HPDE6-E6E7 (cell line): Measurements from ENCODE around the gene ATF7.
"Not testable (repeated sequence)": the region's sequence is repeated elsewhere in the genome, so short reads cannot be mapped to it uniquely, and the experiment has no call there.

Experiments used
- DNase-seq: peaks from one replicate; pipeline ENCODE4 v3.0.0; 2011; ENCODE audit warnings: missing footprints; ENCODE audit errors: extremely low spot score

Gene ATF7

GRCh38 chr12:53625946-53626701 is at the start of gene ATF7:
ATF7 (minus strand) TSS chr12:53626382; CDS start chr12:53601000, 25,382 bp downstream.
- DNase-seq: peak; percentile 93

- DNase-seq: no peak
Observed at GRCh38 chr12:53674977-53675700, 49.0 kb upstream of the ATF7 start.

- DNase-seq: no peak
Observed at GRCh38 chr12:53670971-53671370, 44.8 kb upstream of the ATF7 start.

DNA sequence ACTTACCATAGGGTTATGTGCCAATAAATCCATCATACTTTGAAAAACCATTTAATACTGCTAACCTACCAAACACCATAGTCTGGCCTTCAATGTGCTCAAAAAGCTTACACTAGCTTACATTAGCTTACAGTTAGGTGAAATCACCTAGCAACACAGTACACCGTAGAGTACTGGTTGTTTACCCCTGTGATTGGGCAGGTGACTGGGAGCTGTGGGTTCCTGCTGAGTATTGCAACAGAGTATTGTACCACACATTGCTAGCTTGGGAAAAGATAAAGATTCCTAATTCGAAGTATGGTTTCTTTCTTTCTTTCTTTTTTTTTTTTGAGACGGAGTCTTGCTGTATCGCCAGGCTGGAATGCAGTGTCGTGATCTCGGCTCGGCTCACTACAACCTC is 44.1 kb upstream of the ATF7 start:
- no peak for DNase-seq

DNA sequence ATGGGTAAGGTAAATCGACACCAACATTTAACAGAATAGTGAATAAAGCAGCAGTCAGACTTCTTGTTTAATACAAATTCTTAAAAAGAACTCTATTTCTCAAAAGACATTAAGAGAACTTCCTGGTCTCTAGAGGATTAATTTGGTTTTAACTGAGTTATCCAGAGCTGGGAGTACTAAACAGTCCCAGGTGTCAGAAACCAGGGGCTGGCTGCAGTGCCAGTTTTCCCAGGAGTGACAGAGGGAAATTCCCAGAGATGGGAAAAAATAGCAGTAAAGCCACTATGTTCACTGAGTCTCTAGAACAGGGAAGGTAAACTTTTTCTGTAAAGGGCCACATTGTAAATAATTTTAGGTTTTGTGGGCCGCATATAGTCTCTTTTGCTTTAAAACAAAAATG is 40.9 kb upstream of the ATF7 start:
- no peak for DNase-seq

DNA sequence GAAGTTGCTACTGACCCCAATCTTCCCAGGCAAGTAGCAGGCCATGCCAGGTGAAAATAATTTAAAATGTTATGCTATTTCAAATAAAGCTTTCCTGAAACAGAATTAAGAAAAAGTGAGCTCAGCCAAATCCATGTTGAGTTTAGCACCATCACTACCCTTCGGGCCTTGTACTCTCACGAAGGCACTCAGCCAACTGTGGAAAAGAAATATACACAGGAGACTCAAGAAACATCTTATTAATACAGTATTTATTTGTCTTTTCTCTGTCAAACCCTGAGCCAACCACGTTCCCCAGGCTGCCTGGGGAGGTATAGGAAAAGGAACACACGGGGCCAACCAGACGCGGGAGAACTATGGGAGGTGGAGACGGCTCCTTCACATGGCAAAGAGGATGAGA is 38.8 kb upstream of the ATF7 start:
- no peak for DNase-seq

- no peak for DNase-seq
Observed at GRCh38 chr12:53664191-53664590, 38.0 kb upstream of the ATF7 start.

- DNase-seq: no peak
Observed at GRCh38 chr12:53660041-53660440, 33.9 kb upstream of the ATF7 start.

DNA sequence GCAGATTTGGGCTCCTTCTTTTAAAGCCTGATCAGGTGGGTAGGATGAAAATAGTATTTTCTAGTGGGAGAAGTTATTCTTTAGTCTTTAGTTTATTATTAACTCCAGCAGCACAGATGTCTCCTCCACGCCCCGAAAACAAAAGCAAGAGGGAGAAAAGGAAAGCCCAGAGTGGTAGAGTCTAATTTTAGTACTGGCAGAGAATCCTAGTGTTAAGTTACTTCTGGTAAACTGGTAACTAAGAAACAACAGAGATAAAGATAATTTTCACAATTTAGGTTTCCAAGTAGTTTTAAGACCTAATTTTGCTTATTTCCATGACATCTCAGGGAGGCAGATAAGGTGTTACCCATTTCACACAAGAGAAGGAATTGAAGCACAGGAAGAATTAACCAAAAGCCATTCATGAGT is 33.4 kb upstream of the ATF7 start:
- no peak for DNase-seq

GRCh38 chr12:53659011-53659551 is 32.9 kb upstream of the ATF7 start:
- DNase-seq: no peak

DNA sequence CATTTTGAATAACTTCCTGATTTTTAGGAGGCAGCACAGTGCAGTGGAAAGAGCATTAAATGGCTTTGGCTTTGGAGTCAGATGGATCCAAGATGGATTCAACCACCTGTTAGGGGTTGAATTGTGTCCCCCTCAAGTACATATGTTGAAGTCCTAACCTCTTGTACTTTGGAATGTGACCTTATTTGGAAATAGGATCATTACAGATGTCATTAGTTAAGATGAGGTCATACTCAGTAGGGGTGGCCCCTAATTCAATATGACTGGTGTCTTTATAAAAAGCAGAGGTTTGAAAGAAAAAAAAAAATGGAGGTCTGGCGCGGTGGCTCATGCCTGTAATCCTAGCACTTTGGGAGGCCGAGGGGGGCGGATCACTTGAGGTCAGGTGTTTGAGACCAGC is 30.9 kb upstream of the ATF7 start:
- DNase-seq: no peak

DNA sequence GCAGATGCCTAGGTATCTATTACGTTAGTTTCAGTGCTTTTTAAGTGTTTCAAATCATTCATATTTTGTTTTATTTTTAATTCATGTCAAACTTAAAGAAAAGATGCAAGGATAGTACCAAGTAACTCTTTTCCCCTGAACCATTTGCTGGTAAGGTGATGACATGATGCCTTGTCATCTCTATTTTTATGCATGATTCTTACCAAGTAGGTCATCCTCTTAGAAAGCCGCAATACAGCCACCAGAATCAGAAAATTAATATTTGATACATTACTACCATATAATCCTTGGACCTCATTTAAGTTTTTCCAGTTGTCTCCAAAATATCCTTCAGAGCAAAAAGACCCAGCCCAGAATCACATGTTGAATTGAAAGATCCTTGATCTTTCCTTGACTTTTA is 27.4 kb upstream of the ATF7 start:
- DNase-seq: no peak

DNA sequence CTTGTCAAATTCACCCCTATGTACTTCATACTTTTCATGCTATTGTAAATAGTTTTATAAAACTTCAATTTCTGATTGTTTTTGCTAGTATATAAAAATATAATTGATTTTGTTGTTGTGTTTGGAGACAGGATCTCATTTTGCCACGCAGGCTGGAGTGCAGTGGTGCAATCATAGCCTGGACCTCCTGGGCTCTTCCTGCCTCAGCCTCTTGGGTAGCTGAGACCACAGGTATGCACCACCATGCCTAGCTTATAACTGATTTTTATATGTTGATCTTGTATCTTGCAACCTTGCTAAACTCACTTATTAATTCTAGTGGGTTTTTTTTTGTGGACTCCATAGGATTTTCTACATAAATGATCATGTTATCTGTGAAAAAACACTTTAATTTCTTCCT is 26.2 kb upstream of the ATF7 start:
- no peak for DNase-seq

GRCh38 chr12:53651737-53652136 is 25.6 kb upstream of the ATF7 start:
- DNase-seq: no peak

- not testable (repeated sequence) for DNase-seq
Observed at GRCh38 chr12:53646300-53646699, 20.1 kb upstream of the ATF7 start.

DNA sequence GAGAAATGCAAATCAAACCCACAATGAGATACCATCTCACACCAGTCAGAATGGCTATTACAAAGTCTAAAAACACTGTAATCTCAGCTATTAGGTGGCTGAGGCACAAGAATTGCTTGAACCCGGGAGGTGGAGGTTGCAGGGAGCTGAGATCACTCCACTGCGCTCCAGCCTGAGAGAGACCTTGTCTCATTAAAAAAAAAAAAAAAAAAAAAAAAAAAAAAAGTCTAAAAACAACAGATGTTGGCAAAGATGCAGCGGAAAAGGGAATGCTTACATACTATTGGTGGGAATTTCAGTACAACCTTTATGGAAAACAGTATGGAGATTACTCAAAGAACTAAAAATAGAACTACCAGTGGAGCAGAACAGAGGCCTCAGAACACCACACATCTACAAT is 19.0 kb upstream of the ATF7 start:
- no peak for DNase-seq

DNA sequence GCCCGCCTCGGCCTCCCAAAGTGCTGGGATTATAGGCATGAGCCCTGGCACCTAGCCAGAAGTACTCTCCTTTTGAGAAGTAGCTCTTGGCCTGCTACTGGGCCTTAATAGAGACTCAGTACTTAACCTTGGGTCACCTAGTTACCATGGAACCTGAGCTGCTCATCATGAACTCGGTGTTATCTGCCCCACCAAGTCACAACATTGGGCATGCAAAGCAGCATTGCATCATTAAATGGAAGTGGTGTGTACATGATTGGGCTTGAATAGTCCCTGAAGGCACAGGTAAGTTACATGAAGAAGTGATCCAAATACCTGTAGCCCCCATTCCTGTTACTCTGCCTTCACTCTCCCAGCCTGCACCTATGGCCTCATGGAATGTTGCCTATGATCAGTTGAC is 18.0 kb upstream of the ATF7 start:
- no peak for DNase-seq

DNA sequence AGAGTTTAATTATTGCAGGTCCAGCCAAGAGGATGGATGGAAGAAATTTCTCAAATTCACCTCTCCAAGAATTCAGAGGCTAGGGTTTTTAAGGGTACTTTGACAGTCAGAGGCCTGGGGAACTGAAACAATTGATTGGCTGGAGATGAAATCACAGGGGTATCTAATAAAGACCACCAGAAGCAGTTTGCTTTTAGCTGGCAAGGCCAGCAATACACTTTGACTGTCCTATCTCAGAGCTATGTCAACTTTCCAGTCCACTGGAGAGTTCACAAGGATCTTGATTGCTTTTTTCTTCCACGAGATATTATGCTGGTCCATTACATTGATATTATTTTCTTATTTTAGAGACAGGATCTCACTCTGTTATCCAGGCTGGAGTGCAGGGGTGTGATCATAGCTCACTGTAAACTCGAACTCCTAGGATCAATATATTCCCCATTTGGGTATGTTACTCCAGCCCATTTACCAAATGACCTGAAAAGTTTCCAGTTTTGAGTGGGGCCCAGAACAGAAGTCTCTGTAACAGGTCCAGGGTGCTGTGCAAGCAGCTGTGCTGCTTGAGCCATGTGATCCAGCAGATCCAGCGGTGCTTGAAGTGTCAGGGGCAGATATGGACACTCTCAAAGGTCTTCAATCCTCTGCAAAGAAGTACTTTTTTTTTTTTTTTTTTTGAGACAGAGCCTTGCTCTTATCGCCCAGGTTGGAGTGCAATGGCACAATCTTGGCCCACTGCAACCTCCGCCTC is 17.2 kb upstream of the ATF7 start:
- DNase-seq: no peak

DNA sequence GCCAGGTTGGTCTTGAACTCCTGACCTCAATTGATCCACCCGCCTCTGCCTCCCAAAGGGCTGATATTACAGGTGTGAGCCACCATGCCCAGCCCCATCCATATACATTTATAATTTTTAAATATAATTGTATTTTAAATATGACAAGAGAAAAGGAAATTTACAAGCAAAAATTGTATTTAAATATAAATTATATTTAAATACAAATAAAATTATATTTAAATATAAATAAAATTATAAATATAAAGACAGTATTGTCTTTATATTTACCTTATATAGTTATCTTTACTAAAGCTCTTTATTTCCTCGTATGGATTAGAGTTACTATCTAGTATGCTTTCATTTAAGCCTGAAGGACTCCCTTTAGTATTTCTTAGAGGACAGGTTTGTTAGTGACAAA is 11.9 kb upstream of the ATF7 start:
- DNase-seq: no peak

DNA sequence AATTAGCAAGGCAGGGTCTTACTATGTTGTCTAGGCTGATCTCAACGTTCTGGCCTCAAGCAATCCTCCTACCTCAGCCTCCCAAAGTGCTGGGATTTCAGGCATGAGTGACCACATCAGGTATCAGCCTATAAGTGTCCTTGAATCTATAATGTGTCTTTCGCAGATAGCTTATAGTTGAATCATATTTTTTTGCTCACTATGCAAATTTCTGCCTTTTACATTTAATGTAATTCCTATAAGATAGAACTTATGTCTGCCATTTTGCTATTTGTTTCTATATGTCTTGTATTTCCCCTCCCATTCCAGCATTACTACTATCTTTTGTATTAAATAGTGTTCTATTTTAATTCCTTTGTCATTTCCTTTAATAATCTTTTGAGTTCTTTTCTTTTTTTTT is 10.5 kb upstream of the ATF7 start:
- DNase-seq: no peak

DNA sequence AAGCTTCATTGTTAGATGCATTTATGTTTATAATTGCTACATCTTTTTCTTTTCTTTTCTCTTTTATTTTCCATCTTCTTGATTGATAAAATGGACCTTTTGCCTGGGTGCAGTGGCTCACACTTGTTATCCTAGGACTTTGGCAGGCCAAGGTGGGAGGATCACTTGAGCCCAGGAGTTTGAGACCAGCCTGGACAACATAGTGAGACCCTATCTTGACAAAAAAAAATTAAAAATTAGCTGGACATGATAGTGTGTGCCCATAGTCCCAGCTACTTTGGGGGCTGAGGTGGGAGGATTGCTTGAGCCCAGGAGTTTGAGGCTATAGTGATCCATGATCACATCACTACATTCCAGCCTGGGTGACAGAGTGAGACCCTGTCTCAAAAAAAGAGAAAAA is 9.5 kb upstream of the ATF7 start:
- not testable (repeated sequence) for DNase-seq

- no peak for DNase-seq
Observed at GRCh38 chr12:53631721-53632120, 5.5 kb upstream of the ATF7 start.
